GM12872 (cell line): ENCODE results near the gene SGTB.

Experiments
- CTCF ChIP-seq: IDR thresholded peaks from 3 replicates; pipeline ENCODE4 v1.5.1; 2011; ENCODE audit warnings: low read depth, mild to moderate bottlenecking, low read length, moderate library complexity; ENCODE audit not compliant: insufficient read depth

SGTB gene

GRCh38 chr5:65749221-65749844 lies 27.4 kb upstream of the SGTB start:
- no peak for TF ChIP-seq CTCF

GRCh38 chr5:65742565-65743231 lies 20.8 kb upstream of the SGTB start:
- peak; percentile 66 for TF ChIP-seq CTCF

GRCh38 chr5:65739162-65739561 lies 17.3 kb upstream of the SGTB start:
- TF ChIP-seq CTCF: no peak

GRCh38 chr5:65738305-65738704 lies 16.4 kb upstream of the SGTB start:
- TF ChIP-seq CTCF: no peak

- no peak for TF ChIP-seq CTCF
Measured at GRCh38 chr5:65737842-65738241, 15.9 kb upstream of the SGTB start.

GRCh38 chr5:65736011-65736410 lies 14.1 kb upstream of the SGTB start:
- TF ChIP-seq CTCF: no peak

GRCh38 chr5:65734921-65735320 lies 13.0 kb upstream of the SGTB start:
- TF ChIP-seq CTCF: no peak
